RPMI8226 (cell line): Measurements from ENCODE around the gene DDX24.

Source experiments
- DNase-seq: peaks from one replicate; pipeline ENCODE4 v3.0.0-alpha.2; 2015

The DDX24 gene

GRCh38 chr14:94113908-94114588 lies 33.0 kb upstream of the DDX24 start:
- DNase-seq: no peak

- DNase-seq: no peak
These were observed 32.5 kb upstream of the DDX24 start for GRCh38 chr14:94113490-94113889.

GRCh38 chr14:94113073-94113472 lies 32.1 kb upstream of the DDX24 start:
- DNase-seq: no peak

GRCh38 chr14:94112513-94113063 lies 31.6 kb upstream of the DDX24 start:
- DNase-seq: no peak

GRCh38 chr14:94111276-94112095 lies 30.5 kb upstream of the DDX24 start:
- DNase-seq: no peak

GRCh38 chr14:94110552-94111181 lies 29.7 kb upstream of the DDX24 start, which contains the start of gene IFI27:
IFI27 (plus strand) TSS chr14:94110736.
- no peak for DNase-seq

DNA sequence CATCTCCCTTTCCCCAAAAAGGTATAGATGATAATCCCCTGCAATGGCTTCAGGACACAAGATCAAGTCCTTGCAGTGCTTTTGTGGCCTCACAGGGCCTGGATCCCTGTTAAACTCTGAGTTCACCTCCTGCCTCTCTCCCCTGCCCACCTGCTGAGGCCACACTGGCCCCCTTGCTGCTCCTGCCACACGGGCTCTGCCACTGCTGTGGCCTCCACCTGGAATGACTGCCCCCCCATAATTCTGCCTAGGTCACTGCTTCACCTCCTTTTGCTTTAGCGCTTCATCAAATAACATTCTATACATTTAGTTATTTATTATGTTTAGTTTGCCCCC lies 28.9 kb upstream of the DDX24 start:
- no peak for DNase-seq

DNA sequence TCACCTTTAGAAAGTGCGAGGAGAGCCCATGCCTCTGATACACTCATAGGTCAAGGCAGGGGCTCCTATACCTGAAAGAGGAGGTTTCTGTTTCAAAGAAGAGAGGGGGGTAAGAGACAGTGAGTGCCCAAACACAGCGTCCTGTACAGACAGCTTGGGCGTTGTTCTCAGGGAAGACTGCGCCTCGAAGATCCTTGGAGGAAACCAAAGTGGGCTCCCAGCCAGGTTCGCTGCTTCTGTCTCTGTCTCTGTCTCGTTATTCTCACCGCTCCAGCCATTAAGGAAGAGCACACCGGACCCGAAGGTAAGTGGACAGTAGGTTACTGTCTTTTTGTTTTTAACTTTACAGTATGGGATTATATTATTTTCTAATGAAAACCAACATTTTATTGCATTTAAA lies 23.7 kb upstream of the DDX24 start:
- no peak for DNase-seq

DNA sequence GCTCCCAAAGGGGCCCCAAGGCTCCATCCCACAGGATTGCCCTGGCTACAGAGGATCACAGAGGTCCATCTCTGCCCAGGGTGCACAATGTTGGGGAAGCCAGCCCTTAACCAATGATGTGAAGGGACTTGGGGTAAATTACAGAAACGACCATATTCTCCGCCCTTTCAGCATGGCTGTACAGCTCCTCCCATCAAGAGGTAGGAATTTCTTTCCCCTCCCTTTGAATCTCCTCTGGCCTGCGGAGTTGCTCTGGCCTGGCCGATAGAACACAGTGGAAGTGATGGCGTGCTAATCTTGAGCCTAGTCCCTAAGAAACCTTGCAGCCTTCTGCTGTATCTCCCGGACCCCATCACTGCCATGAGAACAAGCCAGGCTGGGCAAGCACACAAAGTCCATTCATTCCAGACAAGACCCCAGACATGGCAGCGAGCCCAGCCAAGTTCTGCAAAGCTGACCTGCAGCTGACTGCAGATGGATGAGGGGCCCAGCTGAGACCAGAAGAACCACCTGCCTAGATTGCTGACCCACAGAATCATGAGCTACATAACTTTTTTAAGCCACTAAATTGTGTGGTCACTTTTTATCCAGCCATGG lies 22.6 kb upstream of the DDX24 start:
- no peak for DNase-seq

- no peak for DNase-seq
These were observed 21.9 kb upstream of the DDX24 start for GRCh38 chr14:94102768-94103482.

DNA sequence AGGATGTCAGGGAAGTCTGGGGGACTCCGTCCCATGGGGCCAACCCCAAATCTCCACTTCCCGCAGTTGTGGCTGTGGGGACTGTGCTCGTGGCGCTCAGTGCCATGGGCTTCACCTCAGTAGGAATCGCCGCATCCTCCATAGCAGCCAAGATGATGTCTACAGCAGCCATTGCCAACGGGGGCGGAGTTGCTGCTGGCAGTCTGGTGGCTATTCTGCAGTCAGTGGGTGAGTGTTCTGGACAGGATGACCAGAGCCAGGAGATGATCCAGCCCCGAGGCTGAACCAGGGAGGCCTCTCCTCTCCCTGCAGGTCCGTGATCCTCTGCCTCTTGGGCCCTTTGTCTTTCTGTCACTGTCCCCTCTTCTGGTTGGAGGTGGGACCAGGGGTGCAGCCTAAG lies 20.7 kb upstream of the DDX24 start:
- DNase-seq: no peak

GRCh38 chr14:94100847-94101246 lies 19.8 kb upstream of the DDX24 start:
- DNase-seq: no peak

GRCh38 chr14:94099006-94099405 lies 18.0 kb upstream of the DDX24 start:
- DNase-seq: no peak

DNA sequence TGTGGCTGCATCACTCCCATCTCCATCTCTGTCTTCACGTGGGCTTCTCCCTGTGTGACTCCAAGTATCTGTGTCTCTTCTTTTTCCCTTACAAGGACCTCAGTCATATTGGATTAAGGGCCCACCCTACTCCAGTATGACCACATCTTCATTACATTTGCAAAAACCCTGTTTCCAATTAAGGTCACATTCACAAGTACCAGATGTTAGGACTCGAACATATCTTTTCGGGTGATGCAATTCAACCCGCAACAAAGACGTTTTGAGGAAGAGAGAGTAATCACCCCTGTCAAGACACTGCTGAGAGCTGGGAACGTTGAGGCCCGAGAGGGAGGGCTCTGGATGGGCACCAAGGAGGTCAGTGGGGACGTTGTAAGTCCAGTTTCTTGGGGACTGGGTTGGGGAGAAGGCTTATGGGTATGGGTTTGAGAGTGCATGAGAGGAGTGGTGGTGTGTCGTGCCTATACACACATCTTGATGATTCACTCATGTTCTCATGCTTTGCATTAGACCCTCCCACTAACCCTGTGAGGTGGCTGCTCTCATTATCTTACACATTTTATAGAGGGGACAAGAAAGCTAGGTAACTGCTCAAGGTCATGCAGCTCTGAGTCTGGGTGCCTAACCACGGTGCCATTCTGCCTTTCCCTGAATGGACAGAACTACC lies 17.5 kb upstream of the DDX24 start:
- no peak for DNase-seq

DNA sequence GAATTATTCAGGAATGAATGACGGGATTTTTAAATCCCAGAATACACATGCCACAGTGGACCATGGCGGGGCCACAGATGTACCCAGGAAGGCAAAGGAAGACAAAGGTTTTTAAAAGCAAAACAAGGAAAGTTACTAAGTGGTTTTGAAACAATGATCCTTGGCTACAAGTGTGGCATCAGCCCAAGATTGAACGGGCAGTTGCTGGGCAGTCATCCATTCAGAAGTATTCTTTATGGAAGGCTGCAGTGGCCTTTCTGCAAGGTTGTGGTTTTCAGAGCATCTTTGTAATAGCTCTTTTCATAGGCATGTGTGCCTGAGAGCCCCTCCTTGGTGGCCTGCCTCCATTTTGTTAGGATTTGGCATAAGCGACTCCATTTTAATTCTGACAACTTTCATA lies 16.1 kb upstream of the DDX24 start:
- no peak for DNase-seq

DNA sequence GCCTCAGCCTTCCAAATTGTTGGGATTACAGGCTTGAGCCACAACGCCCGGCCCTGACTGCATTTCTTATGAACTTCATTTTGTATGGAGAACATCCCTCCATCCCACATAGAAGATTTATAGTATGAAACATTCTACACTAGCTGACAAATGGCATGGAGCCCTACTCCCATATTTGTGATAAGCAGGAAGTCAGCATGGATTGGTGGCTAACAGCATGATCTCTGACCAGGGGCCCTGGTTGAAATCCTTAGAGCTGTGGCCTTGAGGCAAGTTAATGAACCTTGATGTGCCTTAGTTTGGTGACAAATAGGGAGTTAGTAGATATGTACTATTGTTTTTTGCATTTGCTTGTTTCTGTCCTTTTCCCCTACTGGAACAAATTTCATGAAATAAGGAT lies 12.4 kb upstream of the DDX24 start:
- DNase-seq: no peak

DNA sequence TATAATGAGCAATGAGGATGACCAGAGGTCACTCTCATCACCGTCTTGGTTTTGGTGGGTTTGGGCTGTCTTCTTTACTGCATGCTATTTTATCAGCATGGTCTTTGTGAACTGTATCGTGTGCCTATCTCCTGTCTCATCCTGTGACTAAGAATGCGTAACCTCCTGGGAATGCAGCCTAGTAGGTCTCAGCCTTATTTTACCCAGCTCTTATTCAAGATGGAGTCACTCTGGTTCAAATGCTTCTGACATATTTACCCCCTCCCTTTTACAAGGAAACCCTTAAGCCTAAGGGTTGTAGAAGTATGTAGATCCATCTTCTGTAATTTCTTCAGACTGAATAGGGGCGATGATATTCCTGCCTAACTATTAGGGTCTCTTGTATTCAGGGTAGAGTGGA lies 8.5 kb upstream of the DDX24 start:
- no peak for DNase-seq

- no peak for DNase-seq
These were observed 7.5 kb upstream of the DDX24 start for GRCh38 chr14:94088516-94088915.

DNA sequence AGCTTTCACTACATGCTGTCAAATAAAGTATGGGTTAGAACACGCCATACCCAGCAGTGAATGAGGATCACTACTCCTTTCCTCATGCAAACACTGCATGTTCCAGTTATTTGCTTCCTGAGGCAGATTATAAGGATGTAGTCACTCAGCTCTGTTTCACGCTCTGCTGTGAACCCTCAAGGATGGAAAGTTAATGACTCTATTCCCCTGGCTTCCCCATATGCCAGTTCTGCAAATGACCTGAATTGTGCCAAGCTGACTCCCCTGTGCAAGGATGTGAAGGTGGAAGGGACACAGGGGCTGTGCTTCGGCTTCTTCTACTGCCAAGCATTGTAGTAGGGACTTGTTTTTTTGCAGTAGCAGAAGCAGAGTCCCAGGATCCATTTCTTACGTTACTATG lies 6.9 kb upstream of the DDX24 start:
- DNase-seq: no peak

GRCh38 chr14:94081386-94081820 lies 401 bp upstream of the DDX24 start:
- no peak for DNase-seq

DNA sequence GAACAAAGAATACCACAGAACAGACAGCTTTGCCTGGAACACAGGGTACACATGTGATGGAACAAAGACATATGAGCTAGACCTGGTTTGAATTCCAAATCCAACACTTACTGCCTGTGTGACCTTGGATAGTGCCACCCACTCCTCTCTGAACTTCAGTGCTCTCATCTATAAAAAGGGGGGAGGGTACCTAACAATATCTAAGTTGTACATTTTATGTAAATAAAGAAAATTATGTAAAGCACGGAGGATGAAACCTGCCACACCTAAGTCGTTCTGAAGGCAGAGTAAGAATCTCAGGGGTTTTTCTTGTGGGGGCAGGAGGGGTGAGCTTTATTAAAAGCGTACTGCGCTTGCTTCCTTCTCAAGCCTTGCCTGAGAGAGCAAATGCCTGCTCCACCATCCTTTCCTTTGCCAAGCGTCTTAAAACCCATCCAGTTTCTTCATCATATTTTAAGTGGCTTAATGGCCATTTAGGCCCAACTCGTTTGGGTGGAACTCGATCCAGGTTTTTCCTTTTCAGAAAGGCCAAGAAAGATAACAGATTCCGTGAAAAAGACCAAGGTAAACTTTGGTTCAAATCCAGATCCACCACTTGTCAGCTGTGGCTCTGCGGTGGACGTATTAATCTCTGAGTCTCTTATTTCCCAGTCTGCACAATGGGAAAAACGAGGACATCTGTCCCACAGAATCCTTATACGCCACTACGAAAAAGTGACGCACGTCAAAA lies 946 bp downstream of the DDX24 start:
- DNase-seq: no peak
